CD14-positive monocyte (primary cell): ENCODE measurements around the gene ANKRD44. TPM values are rescaled to one million over a fixed set of nuclear protein-coding genes. Genes with fewer than 3 reads are reported as not detected.

Experiments
- DNase-seq, 3 donors: peaks; one replicate each; pipeline ENCODE4 v3.0.0-alpha.2; 2011 to 2022
- H2AFZ ChIP-seq: 2 replicates; pipeline ENCODE4 v1.6.0; 2012; ENCODE audit warnings: mild to moderate bottlenecking, low read depth, low read length, inconsistent platforms; ENCODE audit not compliant: insufficient read depth, poor library complexity, severe bottlenecking
- H3K27ac ChIP-seq, 2 donors: 1 replicate in 1 of 2; 2 replicates in 1 of 2; pipeline ENCODE4 v1.5.1; 2012 to 2013; ENCODE audit warnings: low read length in 2 of 2, control low read depth in 1 of 2, inconsistent platforms in 1 of 2, low read depth in 1 of 2, mild to moderate bottlenecking in 1 of 2
- H3K27me3 ChIP-seq, 2 donors: one replicate each; pipeline versions ENCODE4 v1.6.0 to v1.6.1; 2011 to 2013; ENCODE audit warnings: low read length in 2 of 2; ENCODE audit not compliant: control insufficient read depth in 2 of 2, insufficient read depth in 2 of 2
- H3K36me3 ChIP-seq, 2 donors: replicated peaks in 1 of 2; 1 replicate in 1 of 2; 2 replicates in 1 of 2; pipeline versions ENCODE4 v1.5.1 to v1.6.1; 2012 to 2013; ENCODE audit warnings: low read length in 2 of 2, control low read depth in 1 of 2, inconsistent platforms in 1 of 2, mild to moderate bottlenecking in 1 of 2; ENCODE audit not compliant: insufficient read depth in 2 of 2, control insufficient read depth in 1 of 2
- H3K4me1 ChIP-seq, 2 donors: 1 replicate in 1 of 2; 2 replicates in 1 of 2; pipeline versions ENCODE4 v1.5.1 to v1.6.1; 2012 to 2013; ENCODE audit warnings: low read length in 2 of 2, control low read depth in 1 of 2, inconsistent platforms in 1 of 2, mild to moderate bottlenecking in 1 of 2, moderate library complexity in 1 of 2; ENCODE audit not compliant: insufficient read depth in 2 of 2, control insufficient read depth in 1 of 2
- H3K4me2 ChIP-seq: replicated peaks from 2 replicates; pipeline ENCODE3; 2012; ENCODE audit warnings: low read length, moderate library complexity, mild to moderate bottlenecking; ENCODE audit not compliant: poor library complexity, severe bottlenecking; ENCODE audit errors: extremely low read depth
- H3K4me3 ChIP-seq, 3 experiments: fragments of 200-600 bp in 1 of 3; sonication (generic) in 1 of 3; replicated peaks in 1 of 3; 1 replicate in 2 of 3; 2 replicates in 1 of 3; pipeline ENCODE4 v1.5.1; 2011 to 2013; ENCODE audit warnings: low read length in 3 of 3, mild to moderate bottlenecking in 3 of 3, control low read depth in 2 of 3, low read depth in 2 of 3, inconsistent platforms in 1 of 3, moderate library complexity in 1 of 3
- H3K79me2 ChIP-seq: 2 replicates; pipeline ENCODE4 v1.6.0; 2012; ENCODE audit warnings: mild to moderate bottlenecking, control low read depth, inconsistent platforms, low read length, moderate library complexity; ENCODE audit not compliant: insufficient read depth
- H3K9ac ChIP-seq: 2 replicates; pipeline ENCODE4 v1.6.0; 2017; ENCODE audit warnings: low read length, mild to moderate bottlenecking; ENCODE audit not compliant: insufficient read depth, poor library complexity, severe bottlenecking
- H3K9me3 ChIP-seq, 2 donors: replicated peaks in 1 of 2; 1 replicate in 1 of 2; 2 replicates in 1 of 2; pipeline versions ENCODE4 v1.5.1 to v1.6.1; 2012 to 2013; ENCODE audit warnings: low read length in 2 of 2, control low read depth in 1 of 2; ENCODE audit not compliant: control insufficient read depth in 1 of 2, insufficient read depth in 1 of 2
- H4K20me1 ChIP-seq: 2 replicates; pipeline ENCODE4 v1.6.0; 2012; ENCODE audit warnings: mild to moderate bottlenecking, low read length, control low read depth, moderate library complexity; ENCODE audit not compliant: insufficient read depth
- H3K27ac Mint-ChIP-seq, 7 donors: one replicate each; pipeline ENCODE4 v1.8.0; 2020; ENCODE audit warnings: mild to moderate bottlenecking in 7 of 7, mixed read lengths in 7 of 7, moderate library complexity in 6 of 7, inconsistent platforms in 2 of 7
- H3K27me3 Mint-ChIP-seq, 3 donors: one replicate each; pipeline ENCODE4 v1.8.0; 2021 to 2022; ENCODE audit warnings: low read depth in 3 of 3, mild to moderate bottlenecking in 3 of 3, mixed read lengths in 3 of 3, moderate library complexity in 3 of 3, inconsistent platforms in 1 of 3
- H3K36me3 Mint-ChIP-seq, 2 donors: one replicate each; pipeline ENCODE4 v1.8.0; 2020; ENCODE audit warnings: mixed read lengths in 2 of 2, inconsistent platforms in 1 of 2, mild to moderate bottlenecking in 1 of 2
- H3K4me1 Mint-ChIP-seq: one replicate; pipeline ENCODE4 v1.8.0; 2020; ENCODE audit warnings: mild to moderate bottlenecking, mixed read lengths
- H3K4me3 Mint-ChIP-seq, 2 donors: one replicate each; pipeline ENCODE4 v1.8.0; 2020; ENCODE audit warnings: mild to moderate bottlenecking in 2 of 2, mixed read lengths in 2 of 2, moderate library complexity in 1 of 2
- H3K9me3 Mint-ChIP-seq, 7 donors: one replicate each; pipeline ENCODE4 v1.8.0; 2020 to 2022; ENCODE audit warnings: mixed read lengths in 7 of 7, mild to moderate bottlenecking in 6 of 7, moderate library complexity in 6 of 7, inconsistent platforms in 2 of 7
- CTCF ChIP-seq: fragments of 200-600 bp; IDR thresholded peaks from one replicate; pipeline ENCODE4 v1.8.0; 2022; ENCODE audit warnings: antibody characterized with exemption, mild to moderate bottlenecking
- WGBS: methylation state at CpG from one replicate; pipeline ENCODE4 v1.1.5; 2013; ENCODE audit warnings: missing lambda C conversion rate; ENCODE audit not compliant: insufficient coverage; 5-methylcytosine and 5-hydroxymethylcytosine counted together
- intact Hi-C, 2 donors: fragments of 100-400 bp; cut with micrococcal nuclease; formaldehyde crosslinking; loops; one replicate each; pipeline versions ENCODE4 v1.15.0 to v1.15.1; 2023
- polyA plus RNA-seq, 3 donors: library from polyadenylated mRNA; depleted of rRNA in 1 of 3; unstranded in 2 of 3; stranded (reverse) in 1 of 3; fragments of 300-500 nt in 2 of 3; fragments of >200 nt in 1 of 3; fragmentation: Illumina TruSeq in 2 of 3; gene quantifications; 1 replicate in 2 of 3; 2 replicates in 1 of 3; pipeline ENCODE4 v1.2.3, GENCODE V29; 2012 to 2021

ANKRD44 gene
- polyA plus RNA-seq, 3 donors, result 55.7 to 91.9 (median 64.9) TPM

GRCh38 chr2:197309691-197310231 is 819 bp downstream of the ANKRD44 start:
- H3K4me1 Mint-ChIP-seq, result peaks cover 56% of the 10 kb centered on the region
- no peaks in the 10 kb centered on the region for H3K27me3 ChIP-seq
- no peaks in the 10 kb centered on the region for H3K9me3 ChIP-seq
- H3K9me3 Mint-ChIP-seq, result no peaks in the 10 kb centered on the region
- H3K27ac ChIP-seq, result peak overlapping the region; percentile 78 to 97
- H3K4me3 Mint-ChIP-seq, result peak overlapping the region; percentile 93 to 97
- H4K20me1 ChIP-seq, result peaks cover 14% of the 10 kb centered on the region
- peak overlapping the region; percentile 91 to 98 (median 96) for H3K27ac Mint-ChIP-seq
- H2AFZ ChIP-seq, result peak overlapping the region; percentile 83
- intact Hi-C loops, result loop anchor here (5.0 to 10.0 kb wide), 5 partner anchors 52 to 195 kb away; no protein-coding TSS in a partner anchor
- H3K36me3 Mint-ChIP-seq, result no peaks in the 10 kb centered on the region
- peaks cover 66% of the 10 kb centered on the region for H3K79me2 ChIP-seq
- peak overlapping the region; percentile 84 for H3K9ac ChIP-seq
- 1% methylated on average over 18 of the region's 30 CpGs for WGBS
- H3K36me3 ChIP-seq, result no peaks in the 10 kb centered on the region
- H3K4me3 ChIP-seq, result peak overlapping the region; percentile 75 to 99 (median 77)
- DNase-seq, result peak in 2 of 3 donors; percentile 49 to 51
- no peak for TF ChIP-seq CTCF
- peaks cover 49 to 54% of the 10 kb centered on the region in 2 donors for H3K4me1 ChIP-seq
- H3K4me2 ChIP-seq, result peak overlapping the region; percentile 84
- peaks cover 0 to 4% (median 0%) of the 10 kb centered on the region in 3 donors for H3K27me3 Mint-ChIP-seq

- Mint-ChIP-seq H3K27me3 (peaks cover 0 to 4% (median 0%) of the 10 kb centered on the region in 3 donors), H3K36me3 (no peaks in the 10 kb centered on the region), H3K27ac (peak overlapping the region; percentile 91 to 98 (median 96)), H3K4me3 (peak overlapping the region; percentile 93 to 97), H3K9me3 (no peaks in the 10 kb centered on the region), H3K4me1 (peaks cover 62% of the 10 kb centered on the region)
- no peak for TF ChIP-seq CTCF
- no peaks in the 10 kb centered on the region for H3K36me3 ChIP-seq
- peaks cover 72% of the 10 kb centered on the region for H3K79me2 ChIP-seq
- H3K27me3 ChIP-seq, result no peaks in the 10 kb centered on the region
- intact Hi-C loops, result loop anchor here in 1 of 2 donors (5.0 kb wide), 2 partner anchors 52 to 92 kb away; no protein-coding TSS in a partner anchor
- H2AFZ ChIP-seq, result peak overlapping the region; percentile 83
- peak overlapping the region; percentile 84 for H3K9ac ChIP-seq
- H4K20me1 ChIP-seq, result peaks cover 20% of the 10 kb centered on the region
- peaks cover 55 to 61% of the 10 kb centered on the region in 2 donors for H3K4me1 ChIP-seq
- 7% methylated on average over 2 of the region's 8 CpGs for WGBS
- H3K27ac ChIP-seq, result peak overlapping the region; percentile 78 to 97
- peak overlapping the region; percentile 75 to 99 (median 77) for H3K4me3 ChIP-seq
- no peak for DNase-seq
- H3K4me2 ChIP-seq, result peak overlapping the region; percentile 84
- no peaks in the 10 kb centered on the region for H3K9me3 ChIP-seq
Measured at GRCh38 chr2:197308996-197309690, 1.4 kb downstream of the ANKRD44 start.
